ENCODE measurements around the gene ANKMY1.

ANKMY1 gene

GRCh38 chr2:240449764-240450531 is 107.8 kb downstream of the ANKMY1 start:
- H3K27ac ChIP-seq: no peak overlapping the region
- no peak for TF ChIP-seq ZFX (IDR thresholded peaks at IDR 0.05; ENCODE audit: borderline replicate concordance)
- TF ChIP-seq, protein P1, sequence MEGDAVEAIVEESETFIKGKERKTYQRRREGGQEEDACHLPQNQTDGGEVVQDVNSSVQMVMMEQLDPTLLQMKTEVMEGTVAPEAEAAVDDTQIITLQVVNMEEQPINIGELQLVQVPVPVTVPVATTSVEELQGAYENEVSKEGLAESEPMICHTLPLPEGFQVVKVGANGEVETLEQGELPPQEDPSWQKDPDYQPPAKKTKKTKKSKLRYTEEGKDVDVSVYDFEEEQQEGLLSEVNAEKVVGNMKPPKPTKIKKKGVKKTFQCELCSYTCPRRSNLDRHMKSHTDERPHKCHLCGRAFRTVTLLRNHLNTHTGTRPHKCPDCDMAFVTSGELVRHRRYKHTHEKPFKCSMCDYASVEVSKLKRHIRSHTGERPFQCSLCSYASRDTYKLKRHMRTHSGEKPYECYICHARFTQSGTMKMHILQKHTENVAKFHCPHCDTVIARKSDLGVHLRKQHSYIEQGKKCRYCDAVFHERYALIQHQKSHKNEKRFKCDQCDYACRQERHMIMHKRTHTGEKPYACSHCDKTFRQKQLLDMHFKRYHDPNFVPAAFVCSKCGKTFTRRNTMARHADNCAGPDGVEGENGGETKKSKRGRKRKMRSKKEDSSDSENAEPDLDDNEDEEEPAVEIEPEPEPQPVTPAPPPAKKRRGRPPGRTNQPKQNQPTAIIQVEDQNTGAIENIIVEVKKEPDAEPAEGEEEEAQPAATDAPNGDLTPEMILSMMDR (IDR thresholded peaks at IDR 0.05): no peak

- H3K27ac ChIP-seq: no peak overlapping the region
- no peak for TF ChIP-seq ZFX (IDR thresholded peaks at IDR 0.05; ENCODE audit: borderline replicate concordance)
- TF ChIP-seq, protein P1 (IDR thresholded peaks at IDR 0.05): no peak
Measured at GRCh38 chr2:240448387-240449274, 109.2 kb downstream of the ANKMY1 start.

DNA sequence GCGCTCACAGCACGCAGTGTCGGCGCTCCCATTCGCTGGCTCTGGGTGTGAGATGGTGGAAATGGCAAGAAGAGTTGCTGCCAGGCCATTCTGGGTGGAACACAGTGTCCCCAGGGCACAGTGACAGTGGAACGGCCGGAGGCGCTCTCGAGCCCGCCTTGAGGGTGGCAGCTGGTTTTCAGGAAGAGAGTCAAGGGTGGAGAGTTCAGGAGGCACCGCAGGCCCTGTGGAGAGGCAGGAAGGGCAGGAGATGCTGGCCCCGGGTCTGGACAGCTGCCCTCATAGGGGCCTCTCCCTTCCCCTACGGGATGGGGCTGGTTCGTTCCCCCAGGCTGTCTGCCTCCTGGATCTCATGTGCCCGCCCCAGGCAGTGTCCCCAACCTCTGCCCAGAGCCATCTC is 109.9 kb downstream of the ANKMY1 start:
- no peak overlapping the region for H3K27ac ChIP-seq
- TF ChIP-seq, protein P1 (IDR thresholded peaks at IDR 0.05): no peak
- TF ChIP-seq ZFX (IDR thresholded peaks at IDR 0.05; ENCODE audit: borderline replicate concordance): no peak

DNA sequence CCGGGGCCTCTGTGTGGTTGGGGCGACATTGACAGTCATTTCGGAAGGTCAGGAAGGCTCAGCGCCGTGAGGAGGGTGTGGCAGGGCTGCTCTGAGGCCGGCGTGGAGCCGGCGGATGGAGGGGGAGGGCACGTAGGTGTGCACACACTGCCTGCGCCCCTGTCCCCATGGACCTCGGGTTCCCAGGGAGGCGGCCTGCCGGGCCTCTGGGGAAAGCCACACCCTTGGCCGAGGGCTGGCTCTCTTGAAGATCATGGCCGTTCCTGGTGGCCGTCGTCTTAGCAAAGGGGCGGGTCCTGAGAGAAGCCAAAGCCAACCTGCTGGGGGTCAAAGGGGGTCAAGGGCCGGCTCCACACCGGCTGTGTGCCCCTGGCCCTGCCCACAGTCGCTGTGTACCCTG is 110.5 kb downstream of the ANKMY1 start:
- H3K27ac ChIP-seq: no peak overlapping the region
- TF ChIP-seq ZFX (IDR thresholded peaks at IDR 0.05; ENCODE audit: borderline replicate concordance): no peak
- TF ChIP-seq, protein P1 (IDR thresholded peaks at IDR 0.05): no peak

DNA sequence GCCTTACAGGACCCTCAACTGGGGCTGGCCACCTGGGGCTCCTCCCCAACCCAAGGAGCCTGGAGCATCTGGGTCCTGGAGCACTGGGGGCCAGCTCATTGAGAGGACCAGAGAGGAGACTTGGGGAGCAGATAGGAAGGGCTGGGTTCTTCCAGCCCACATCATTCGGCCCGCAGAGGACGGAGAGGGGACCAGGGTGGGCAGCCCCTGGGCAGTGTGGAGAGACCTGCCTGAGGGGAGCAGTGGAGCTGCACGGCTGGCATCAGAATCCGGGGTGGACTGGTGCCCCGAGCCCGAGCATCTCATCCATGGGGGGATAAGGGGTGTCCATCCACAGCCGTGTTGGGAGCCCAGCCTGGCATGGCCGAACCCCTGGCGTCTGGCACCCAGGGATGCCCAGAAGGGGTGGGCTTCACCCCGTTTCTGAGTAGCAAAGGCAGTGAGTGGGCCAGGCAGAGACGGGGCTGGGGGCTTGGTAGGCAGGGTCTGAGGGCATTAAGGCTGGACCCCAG is 111.1 kb downstream of the ANKMY1 start:
- H3K27ac ChIP-seq: no peak overlapping the region
- TF ChIP-seq, protein P1 (IDR thresholded peaks at IDR 0.05): no peak
- TF ChIP-seq ZFX (IDR thresholded peaks at IDR 0.05; ENCODE audit: borderline replicate concordance): no peak

- H3K27ac ChIP-seq: no peak overlapping the region
- TF ChIP-seq, protein P1 (IDR thresholded peaks at IDR 0.05): no peak
- no peak for TF ChIP-seq ZFX (IDR thresholded peaks at IDR 0.05; ENCODE audit: borderline replicate concordance)
Measured at GRCh38 chr2:240445961-240446663, 111.7 kb downstream of the ANKMY1 start.

All from 22Rv1 (cell line).